ENCODE results near the gene PNMT.

- no peak for TF ChIP-seq CTCF (IDR thresholded peaks at IDR 0.05)
- no peak for TF ChIP-seq POLR2A (IDR thresholded peaks at IDR 0.05)
Observed at GRCh38 chr17:39688475-39688835, 20.2 kb downstream of the PNMT start.

All from uterus (tissue), 2 donors.